ENCODE results near the gene OR2V2.

OR2V2 gene

DNA sequence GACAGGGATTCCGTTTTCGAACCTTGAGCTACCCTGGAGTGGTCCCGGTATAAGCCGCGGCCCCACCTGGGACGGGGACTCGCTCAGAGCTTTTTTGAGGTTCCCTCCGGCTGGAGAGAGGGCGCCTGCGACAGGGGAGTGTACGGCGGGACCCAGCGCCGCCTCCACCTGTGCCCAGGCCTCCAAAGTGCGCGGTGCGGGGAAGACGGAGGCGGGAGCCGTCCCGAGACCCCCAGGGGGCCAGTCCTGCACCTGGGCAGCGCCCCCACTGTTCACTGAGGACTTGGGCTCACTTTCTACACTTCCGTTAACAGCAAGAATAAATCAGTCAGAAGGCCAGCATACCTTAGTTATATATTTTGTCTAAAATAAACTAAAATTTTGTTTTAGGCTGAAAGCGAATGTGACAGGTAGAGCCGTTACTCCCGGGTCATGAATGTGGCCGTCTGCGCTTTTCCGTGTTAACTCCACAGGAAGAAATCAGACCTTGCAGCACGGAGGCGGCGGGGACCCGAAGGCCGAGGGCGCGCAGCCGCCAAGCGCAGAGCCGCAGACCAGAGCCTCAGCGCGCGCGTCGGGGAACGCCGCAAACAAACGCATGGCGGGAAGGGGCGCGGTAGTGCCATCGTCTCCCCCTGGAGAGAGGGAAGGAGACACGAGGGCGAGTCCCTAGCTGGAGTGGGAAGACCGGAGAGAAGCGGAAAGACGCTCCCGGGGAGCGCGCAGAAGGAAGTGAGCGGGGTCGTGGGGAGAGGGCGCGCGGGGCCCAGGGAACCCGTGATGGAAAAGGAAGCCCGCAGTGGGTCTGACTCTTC, 43.5 kb downstream of the OR2V2 start:
- DNase-seq: peak in 2 of 3 donors; percentile 57 to 72

DNA sequence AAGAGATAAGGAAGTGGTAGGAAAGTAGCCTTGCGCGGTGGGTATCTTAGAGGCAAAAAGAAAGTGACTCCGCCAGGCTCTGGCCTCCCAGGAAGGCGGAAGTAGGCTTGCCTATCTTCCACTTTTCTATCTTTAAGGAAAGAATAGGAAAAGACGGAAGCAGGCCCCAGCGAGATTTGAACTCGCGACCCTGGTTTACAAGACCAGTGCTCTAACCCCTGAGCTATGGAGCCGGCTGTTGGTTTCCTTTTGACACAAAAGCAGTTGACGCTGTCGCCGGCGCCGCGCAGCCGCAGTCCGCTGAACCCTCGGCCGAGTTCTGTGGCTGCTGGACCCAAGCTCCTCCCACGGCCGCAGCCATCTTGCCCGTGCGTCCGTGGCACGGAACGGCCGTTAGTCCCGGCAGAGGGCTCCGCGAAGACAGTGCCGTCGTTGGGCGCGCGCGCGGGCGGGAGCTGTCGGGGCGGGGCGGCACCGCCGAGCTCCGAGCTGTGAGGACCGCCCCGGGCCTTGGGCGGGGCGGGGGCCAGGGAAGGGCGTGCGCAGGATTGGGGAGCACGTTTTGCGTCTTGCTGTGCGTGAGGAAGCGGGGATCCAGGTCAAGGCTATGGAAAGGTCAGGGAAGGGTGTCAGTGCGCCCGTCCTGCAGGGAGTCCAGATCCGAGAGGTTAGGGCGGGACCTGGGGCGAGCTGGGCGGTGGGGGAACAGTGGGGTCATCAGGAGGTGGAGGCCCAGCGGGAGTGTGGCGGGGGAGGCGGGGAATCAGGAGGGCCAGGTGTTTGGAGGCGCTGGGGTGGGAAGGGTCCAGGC, 44.3 kb downstream of the OR2V2 start:
- DNase-seq: peak; percentile 97 to 98 (median 98)

DNA sequence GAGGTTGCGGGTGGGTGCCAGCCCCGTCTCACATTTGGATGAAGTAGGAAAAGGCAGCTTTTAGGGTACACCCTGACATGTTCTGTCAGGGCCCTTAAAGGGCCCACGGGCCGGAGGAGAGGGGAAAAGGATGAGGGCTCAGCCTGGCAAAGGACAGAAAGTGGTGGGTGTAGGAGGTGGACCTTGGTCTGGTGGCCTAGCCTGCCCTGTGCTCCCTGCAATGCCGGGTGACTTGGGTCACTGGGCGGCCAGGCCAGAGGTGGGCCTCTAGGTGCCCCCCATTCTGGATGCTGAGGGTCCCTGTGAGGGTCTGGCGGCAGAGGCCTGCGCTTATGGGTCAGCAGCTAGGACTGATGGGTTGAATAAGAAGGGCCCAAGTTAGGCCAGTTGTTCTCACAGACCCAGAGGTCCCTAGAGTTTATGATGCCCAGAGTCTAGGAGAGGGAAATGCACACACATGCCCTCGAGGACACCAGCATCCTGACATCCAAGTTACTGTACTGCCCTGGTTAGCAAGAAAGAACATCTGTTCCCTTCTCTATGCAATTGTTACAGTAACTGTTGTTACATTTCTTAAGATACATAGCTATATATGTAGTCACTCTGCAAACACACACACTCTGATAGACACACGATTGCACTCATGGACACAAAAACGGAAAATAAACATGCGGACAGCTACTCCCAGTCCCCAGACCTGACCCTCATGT, 45.1 kb downstream of the OR2V2 start:
- no peak for DNase-seq

DNA sequence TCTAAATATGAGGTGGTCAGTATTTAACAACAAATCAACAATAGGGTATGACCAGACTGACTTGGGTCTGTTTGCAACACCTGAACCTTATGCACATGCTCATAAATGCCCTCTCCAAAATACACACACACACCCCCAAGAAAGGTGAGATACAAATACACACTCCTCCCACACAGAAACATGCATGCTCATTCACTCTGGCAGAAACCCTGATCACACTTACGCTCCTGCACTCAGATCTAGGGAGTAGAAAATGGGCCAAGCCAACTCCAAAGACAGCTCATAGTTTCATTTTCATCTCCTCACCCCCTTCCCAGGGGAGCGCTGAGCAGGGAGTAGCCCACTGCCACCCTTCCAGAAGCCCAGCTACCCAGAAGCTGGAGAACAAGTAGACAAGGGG, 46.3 kb downstream of the OR2V2 start:
- no peak for DNase-seq

DNA sequence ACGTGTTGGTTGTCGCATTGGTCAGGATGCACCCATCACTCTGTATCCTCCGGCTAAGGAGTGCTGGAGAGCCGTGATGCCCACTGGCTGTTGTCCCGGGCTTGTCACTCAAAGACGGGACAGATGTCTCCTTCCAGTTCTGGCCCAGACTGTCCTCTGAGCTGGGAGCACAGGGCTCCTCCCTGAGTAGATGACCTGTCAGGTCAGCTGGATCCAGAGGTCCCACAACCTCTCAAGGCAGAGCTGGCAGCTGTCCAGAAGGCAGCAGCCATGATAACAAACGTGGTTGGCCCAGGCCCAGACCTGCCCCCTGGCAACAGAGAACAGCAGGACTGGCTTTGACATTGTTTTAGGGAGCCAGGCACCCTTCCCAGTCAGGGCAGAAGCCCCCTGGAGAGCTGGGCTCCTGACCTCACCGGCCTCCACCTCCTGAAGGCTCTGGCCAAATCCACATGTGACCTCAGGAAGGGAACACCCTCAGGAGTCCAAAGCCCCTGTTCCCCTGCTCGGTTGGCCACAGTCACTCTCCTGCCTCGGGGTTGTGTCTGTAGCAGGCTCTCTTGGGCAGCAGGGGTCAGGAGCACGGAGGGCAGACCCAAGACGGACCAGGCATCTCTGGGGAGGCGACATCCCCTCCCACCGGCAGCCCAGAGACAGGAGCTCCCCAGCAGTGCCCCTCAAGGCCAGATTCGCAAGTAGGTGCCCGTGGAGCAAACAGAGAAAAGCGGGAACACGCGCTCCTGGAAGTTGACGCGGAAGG, 47.3 kb downstream of the OR2V2 start:
- no peak for DNase-seq

DNA sequence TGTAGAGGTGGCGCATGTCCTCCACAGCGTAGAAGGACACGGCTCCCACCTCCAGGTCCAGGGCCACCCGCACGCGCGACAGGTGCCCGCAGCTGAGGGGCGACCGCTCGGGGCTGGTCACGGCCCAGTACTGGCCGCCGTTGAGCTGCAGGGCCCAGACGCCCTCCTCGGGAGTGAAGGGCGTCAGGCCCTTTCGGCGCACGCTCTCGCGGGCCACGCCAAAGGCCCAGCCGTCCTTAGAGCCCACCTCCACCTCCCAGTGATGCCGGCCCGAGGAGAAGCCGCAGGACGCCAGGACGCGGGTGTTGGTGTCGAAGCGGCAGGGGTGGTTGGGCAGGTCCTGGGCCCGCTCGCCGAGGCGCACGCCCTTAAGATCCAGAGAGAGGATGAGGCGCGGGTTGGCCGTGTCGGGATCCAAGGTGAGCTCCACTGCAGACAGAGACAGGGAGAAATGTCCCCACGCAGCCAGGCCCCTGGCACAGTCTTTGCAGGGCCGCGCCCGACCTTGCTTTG, 47.9 kb downstream of the OR2V2 start:
- DNase-seq: no peak

DNA sequence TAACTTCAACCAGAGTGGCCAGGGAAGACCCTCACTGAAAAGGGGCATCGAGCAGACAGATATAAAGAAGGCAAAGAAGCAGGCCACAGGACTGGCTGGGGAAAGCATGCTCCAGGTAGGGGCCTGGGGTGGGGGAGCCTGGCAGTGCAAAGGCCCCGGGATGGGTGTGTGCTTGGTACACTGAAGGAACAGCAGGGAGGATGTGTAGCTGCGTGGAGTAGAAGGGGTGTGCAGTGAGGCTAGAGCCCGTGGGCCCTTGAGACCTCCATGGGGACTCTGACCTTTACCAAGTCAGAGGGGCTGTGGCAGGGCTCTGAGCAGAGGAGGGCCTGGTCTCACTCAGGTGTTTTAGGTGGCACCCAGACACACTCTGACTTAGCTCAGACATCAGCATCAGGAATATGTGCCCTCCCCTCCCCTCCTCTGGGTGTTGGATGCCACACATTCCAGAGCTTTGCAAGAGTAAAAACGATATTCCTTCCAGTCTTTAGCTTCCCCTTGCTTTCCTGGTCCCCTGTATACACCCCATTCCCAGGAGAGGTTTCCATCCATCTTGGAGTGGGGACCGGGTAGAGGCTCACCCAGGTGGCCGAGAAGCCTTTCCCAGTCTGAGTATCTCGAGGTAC, 50.1 kb downstream of the OR2V2 start:
- DNase-seq: no peak

DNA sequence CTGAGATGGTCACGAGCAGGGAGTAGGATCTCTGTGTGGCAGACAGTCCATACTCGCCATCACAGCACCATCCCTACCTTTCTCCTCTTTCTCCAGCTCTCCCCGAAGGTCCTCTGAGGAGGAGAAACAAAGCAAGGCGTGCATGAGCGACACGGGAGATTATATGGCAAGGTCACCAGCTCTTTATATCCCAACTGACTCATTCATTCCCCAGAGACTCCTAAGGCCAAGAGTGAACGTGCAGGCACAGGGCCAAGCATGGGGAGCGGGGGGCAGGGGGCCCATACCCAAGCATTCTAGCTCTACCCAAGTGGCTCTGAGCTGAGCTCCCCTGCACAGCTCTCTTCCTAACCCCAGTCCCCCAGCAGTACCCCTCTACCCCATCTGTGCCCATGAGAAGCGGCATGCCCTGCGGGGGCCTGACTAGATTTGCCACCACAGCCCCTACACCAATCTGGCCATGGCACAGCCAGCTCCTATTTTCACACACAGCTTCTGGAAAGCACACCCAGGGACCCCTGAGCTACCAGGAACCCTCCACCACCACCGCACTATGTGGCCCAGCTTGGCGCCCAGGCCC, 50.8 kb downstream of the OR2V2 start:
- no peak for DNase-seq

DNA sequence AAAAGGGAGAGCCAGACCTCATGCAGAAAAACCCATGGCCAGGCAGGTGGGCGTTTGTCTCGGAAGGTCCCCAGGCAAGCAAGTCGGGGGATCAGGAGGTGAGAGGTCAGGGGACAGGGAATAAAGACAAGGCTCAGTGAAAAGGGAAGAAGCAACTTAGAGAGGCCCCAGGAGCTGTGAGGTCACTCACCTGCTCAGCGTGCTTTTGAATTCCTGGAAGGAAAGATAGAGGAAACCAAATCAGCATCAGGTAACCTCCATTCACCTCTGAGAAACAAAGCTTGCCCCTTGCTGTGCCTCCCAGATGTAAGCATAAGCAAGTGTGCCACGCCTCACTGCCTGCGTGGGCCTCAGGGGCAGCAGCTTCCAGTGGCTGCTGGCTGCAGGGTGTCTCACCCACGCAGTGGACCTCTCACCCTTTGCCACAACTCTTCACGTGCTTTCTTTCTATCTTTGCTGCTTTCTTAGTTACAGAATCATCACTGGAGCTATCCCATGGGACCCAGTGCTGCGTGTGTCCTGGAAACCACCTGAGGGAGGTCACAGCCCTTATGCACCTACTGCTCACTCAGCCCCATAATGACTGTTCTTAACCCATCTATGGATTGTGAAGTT, 51.6 kb downstream of the OR2V2 start:
- no peak for DNase-seq

DNA sequence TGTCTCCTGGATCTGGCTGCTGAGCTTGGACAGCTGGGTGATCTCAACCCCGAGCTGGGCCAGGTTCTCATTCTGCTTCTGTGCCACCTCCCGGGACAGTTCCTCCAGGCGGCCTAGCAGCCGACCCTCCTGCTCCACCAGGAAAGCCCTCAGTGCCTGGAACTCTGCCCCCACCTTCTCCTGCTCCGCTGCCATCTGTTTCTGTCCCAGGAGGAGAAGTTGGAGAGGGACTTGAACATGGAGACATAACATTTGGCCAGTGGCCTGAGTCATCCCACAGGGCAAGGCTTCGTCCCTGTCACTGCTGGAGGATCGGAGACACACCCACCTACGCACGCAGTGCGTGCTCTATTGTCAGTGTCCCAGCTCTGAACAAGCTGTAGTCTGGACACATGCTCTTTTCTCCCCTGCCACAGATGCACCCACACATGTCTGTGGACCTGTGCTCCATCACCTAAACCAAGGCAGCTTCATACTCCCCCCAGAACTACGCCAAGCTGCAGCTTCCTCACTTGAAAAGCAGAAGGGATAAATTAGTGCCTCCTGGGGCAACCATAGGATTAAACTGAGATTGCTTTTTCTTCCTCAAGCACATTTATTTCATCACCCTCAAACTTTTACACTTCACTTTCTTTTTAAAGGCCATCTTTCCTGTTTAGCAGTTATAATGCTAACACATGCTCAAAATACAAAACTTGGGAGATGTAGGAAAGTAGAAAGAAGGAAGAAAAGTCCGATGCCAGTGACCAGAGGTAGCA, 52.7 kb downstream of the OR2V2 start:
- DNase-seq: peak in 1 of 3 donors; percentile 44

DNA sequence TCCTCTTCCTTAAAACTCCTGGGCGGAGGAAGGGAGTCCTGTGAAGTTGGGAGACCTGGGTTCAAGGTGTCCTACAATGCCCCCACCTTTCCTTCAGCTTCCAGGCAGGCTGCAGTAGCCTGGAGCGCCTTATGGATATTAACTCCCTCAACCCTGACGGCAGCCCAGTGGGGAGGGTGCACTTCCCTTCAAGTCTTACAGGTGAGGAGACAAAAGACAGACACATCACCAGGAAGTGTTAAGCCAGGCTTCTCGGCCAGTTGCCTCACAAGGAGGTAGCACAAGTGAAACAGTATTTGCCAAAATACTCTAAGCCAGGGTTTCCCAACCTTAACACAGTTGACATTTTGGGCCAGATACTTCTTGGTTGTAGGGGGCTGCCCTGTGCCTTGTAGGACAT, 53.4 kb downstream of the OR2V2 start:
- no peak for DNase-seq

DNA sequence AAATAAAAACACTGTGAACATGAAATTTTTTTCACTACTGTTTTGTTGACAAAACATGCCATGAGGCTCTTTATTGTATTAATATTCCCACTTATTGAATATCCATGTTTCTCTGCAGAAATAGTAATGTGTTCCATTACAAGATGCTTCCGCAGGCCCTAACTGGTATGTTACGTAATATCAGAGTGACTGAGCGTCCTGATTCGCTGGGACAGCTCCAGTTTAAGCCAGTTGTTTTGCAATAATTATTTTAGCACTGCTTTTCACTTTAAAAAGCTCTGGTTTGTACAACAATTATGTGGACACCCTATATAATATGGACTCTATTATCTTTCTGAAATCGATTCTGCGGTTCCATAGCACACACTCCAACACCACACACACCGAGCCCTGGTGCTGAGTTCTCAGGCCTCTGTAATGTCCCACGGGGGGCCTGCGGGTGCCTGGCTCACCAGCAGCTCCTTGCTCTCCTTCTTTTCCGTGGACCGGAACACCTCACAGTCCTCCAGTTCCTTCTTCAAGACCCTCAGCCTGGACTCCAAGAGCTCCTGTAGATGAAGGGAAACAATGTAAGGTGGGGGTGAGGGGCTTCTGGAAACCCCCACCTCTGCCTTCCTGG, 55.8 kb downstream of the OR2V2 start:
- DNase-seq: peak; percentile 65 to 83 (median 78)

DNA sequence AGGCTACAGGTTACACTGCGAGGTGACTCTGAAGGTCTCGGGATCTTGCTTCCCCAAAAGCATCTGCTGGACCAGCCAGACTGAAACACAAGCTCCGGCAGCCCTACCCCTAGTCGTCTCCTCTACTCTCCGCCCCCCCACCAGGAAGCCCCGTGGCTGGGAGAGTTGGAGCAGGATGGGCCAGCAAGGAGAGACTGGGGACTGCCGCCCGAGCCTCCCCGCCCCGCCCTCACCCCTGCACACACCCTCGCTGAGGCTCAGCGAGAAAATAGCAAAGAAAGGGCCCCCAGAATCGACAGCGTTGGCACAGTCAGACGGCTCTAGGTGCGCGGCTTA, 56.4 kb downstream of the OR2V2 start:
- no peak for DNase-seq

DNA sequence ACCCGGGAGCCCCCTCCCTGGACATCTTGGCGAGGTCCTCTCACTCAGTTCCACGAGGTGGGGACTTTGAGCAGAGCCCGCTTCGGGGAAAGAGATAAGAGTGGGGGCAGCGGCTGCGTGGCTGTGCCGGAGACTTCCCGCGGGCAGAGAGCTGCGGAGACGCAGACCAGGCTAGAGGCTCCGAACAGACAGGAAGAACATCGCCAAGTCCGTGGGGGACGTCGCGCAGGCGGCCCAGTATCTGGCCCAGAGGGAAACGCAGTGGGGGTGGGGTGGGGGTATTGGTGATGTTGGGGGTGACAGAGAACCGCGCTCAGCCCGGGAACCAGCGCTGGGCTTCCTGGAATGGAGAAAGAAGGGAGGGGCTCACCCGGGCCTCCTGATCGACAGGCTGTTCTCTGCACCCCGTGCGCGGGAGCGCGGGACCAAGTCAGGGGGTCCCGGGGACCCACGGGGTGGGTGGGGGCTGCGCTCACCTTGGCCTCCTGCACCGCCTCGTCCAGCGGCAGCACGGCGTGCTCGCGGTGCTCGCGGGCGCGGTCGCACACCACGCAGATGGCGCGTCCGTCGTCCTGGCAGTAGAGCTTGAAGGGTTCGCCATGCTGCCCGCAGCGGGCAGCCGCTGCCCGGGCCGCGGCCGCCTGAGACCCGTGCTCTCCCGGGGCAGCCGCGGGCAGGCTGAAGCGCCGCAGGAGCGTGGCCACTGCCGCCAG, 56.9 kb downstream of the OR2V2 start:
- DNase-seq: peak in 1 of 3 donors; percentile 44

DNA sequence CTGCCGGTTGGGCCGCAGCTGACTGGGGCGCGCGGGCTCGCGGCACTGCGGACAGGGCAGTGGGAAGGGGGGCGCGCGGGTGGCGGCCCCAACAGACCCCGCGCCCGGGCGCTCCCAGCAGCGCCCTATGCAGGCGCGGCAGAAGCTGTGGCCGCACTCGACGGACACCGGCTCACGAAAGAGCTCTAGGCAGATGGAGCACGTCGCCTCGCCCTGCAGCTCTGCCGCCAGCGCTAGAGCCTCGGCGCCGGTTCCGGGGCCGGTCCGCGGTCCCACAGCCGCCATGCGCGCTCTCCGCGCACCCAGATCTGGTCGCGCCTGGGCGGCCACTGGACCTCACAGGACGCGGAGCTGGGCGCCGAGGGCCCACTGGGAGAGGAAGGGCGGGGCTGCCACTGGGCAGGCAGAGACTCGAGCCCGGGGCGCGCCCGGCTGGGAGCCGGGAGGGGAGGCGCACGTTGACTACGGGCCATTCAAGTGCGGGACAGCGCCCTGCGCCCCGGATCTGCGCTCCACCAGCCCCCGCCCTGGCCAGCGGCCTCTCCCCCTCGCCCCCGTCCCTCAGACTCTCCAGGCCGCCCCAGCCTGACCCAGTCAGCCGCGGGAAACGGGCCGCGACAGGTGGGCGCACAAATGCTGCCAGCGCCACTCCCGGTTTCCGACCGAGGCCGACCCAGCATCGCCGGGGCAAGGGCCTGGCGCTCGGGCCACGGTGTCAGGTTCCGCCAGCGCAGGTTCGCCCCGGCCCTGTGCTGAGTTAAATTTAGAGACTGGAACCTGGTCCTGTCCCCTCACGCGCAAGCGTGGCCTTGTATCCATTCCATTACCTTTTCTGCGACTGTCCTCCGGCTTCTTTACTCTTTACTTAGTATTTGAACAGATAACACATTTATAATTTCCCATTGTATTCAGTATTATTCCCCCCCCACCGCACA, 57.7 kb downstream of the OR2V2 start, which contains the start of gene TRIM7:
TSS of gene TRIM7 (minus strand) at position 371 of the 935 bp plus-strand sequence. CDS start at position 285, 86 bp downstream.
- peak; percentile 60 to 82 (median 73) for DNase-seq

DNA sequence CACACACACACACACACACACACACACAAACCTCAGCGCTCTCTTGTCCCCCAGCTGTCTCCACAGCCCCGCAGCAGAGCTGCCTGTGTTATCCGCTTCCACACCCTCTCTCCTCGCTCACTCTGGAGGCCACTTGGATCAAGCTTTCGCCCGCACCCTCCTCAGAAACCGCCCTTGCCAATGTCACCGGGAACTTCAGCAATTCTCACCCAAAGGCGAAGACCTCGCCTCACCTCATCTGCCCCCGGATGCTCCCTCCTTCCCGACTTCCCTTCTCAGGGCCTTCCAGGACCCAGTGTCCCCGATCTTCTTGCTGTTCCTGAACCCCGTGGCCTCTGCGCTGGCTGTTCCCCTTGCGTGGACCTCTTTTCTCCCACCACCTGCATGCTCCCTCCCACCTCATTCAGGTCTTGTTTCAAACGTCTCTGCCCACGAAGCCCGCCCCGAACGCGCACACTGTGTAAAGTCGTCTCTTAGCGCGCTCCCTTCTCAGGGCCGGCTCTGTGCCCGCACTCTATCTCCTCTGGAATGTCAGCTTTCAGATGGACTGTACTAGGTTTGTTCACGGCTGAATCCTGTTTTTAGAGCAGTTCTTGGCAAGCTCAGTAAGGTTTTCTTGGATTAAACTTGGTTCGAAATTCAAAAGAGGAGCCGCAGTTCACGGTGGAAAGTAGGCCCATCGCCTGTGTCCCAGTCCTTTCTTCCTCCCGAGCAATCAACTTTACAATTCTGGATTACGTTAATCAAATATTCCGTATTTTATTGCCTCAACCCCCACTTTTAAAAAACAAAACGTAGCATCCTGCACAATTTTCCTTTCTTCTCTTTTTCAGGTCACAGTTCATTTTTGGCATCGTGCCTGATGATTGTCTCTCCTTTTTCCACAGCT, 58.6 kb downstream of the OR2V2 start:
- no peak for DNase-seq
